Suprapubic skin (tissue), 3 donors: ENCODE results near the gene MED13L.

Source experiments
- CTCF ChIP-seq, 2 donors: fragments of 200-600 bp in 1 of 2; fragments of 450-650 bp in 1 of 2; sonication (generic) in 1 of 2; IDR thresholded peaks; one replicate each; pipeline ENCODE4 v1.5.1; 2016 to 2019; ENCODE audit warnings: antibody characterized with exemption in 2 of 2, mild to moderate bottlenecking in 1 of 2, moderate library complexity in 1 of 2
- POLR2A ChIP-seq, 2 donors: fragments of 450-650 bp; IDR thresholded peaks; one replicate each; pipeline ENCODE4 v1.6.1; 2017; ENCODE audit warnings: antibody characterized with exemption in 2 of 2, mild to moderate bottlenecking in 2 of 2, moderate library complexity in 2 of 2

DNA sequence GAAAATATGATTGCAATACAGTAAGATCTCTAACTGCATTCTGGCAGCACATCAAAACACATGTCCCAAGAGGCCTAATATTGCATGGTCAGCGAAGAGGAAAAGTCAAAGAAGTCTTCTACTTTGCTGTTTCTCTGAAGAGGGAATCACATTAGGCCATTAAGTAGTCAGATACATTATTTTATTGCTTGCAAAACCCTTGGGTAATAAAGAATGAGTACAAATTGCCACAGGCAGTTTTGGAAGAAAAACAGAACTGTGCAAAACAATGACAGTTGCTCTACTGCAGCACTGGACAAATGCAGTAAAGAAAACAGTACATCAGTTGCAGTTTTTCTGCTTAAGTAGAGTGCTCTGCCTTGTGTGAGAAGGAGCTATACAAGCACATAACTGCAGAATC lies 211.9 kb downstream of the MED13L start:
- no peak for TF ChIP-seq CTCF (IDR thresholded peaks at IDR 0.05)
- no peak for TF ChIP-seq POLR2A (IDR thresholded peaks at IDR 0.05)
